GM12892 (cell line): ENCODE data around the gene FOXQ1.

ENCODE experiments used
- POLR2A ChIP-seq: IDR thresholded peaks from 2 replicates; pipeline ENCODE4 v1.6.1; 2011; ENCODE audit warnings: low read depth, low read length, control low read depth
- POLR2AphosphoS5 ChIP-seq: IDR thresholded peaks from 2 replicates; pipeline ENCODE4 v1.6.1; 2011; ENCODE audit warnings: low read depth, low read length, control low read depth
- TAF1 ChIP-seq: IDR thresholded peaks from 2 replicates; pipeline ENCODE4 v1.6.1; 2011; ENCODE audit warnings: low read depth, mild to moderate bottlenecking, control low read depth, low read length, borderline replicate concordance

GRCh38 chr6:1290086-1290485 lies 21.8 kb upstream of the FOXQ1 start:
- no peak for TF ChIP-seq TAF1
- TF ChIP-seq POLR2A = no peak
- no peak for TF ChIP-seq POLR2AphosphoS5
